ENCODE data around the gene SEMA4C.

- TF ChIP-seq CTCF (IDR thresholded peaks at IDR 0.05; ENCODE audit: low read depth, low read length) (no peak), EZH2phosphoT487 (IDR thresholded peaks at IDR 0.05; ENCODE audit: low read depth) (no peak)
These were observed 37.5 kb upstream of the SEMA4C start for GRCh38 chr2:96907115-96908041.

Data from OCI-LY3 (cell line).